GM23248 (cell line): ENCODE data around the gene CRYBA4.

Experiments
- EZH2 ChIP-seq: fragments of 200-600 bp; sonication (generic); IDR thresholded peaks from 2 replicates; pipeline ENCODE4 v1.6.1; 2018; ENCODE audit warnings: antibody characterized with exemption, mild to moderate bottlenecking; ENCODE audit not compliant: insufficient read depth, poor library complexity, severe bottlenecking
- EZH2phosphoT487 ChIP-seq: fragments of 200-600 bp; sonication (generic); IDR thresholded peaks from 2 replicates; pipeline ENCODE4 v1.6.1; 2018; ENCODE audit warnings: antibody characterized with exemption, moderate library complexity, mild to moderate bottlenecking, low read depth; ENCODE audit not compliant: insufficient read depth

DNA sequence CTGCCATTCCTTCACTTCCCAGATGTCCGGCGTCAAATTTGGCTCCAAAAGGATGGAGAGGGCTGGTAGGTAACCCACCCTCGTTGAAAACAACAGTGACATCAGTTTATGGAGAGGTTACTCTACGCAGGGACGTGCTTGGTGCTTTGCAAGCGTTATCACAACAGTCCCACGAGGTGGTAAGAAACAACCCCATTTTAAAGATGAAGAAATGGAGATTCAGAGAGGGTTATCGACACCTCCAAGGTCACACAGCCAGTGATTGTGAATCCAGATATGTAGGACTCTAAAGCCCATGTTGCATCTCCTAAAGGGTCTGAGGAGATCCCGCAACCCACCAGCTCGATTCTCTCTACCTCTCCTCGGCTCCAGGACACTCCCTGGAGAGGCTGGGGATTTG lies 36.4 kb downstream of the CRYBA4 start:
- TF ChIP-seq EZH2 = no peak
- TF ChIP-seq EZH2phosphoT487 = no peak
